OCI-M1 (cell line): Measurements from ENCODE around the gene ARG2.
A peak's percentile ranks its signal among the peaks of the same experiment; 100 is the strongest.

Experiments used
- DNase-seq: peaks from one replicate; lab custom pipeline; 2025; lab: John Stamatoyannopoulos, UW

ARG2 gene

GRCh38 chr14:67619446-67620216 lies at the start of gene ARG2:
TSS of gene ARG2 (plus strand) at chr14:67619920. CDS start at chr14:67619978, 58 bp downstream.
- DNase-seq, result peak; percentile 94

GRCh38 chr14:67570453-67570852 lies 49.3 kb upstream of the ARG2 start:
- no peak for DNase-seq

- DNase-seq, result peak; percentile 62
Measured at GRCh38 chr14:67571275-67571990, 48.3 kb upstream of the ARG2 start.

- DNase-seq, result no peak
Measured at GRCh38 chr14:67571991-67572323, 47.8 kb upstream of the ARG2 start.

GRCh38 chr14:67572608-67573007 lies 47.1 kb upstream of the ARG2 start:
- no peak for DNase-seq

- no peak for DNase-seq
Measured at GRCh38 chr14:67573228-67574010, 46.3 kb upstream of the ARG2 start.

- DNase-seq, result no peak
Measured at GRCh38 chr14:67574156-67574555, 45.6 kb upstream of the ARG2 start.

- no peak for DNase-seq
Measured at GRCh38 chr14:67574806-67575205, 44.9 kb upstream of the ARG2 start.

GRCh38 chr14:67575684-67576083 lies 44.0 kb upstream of the ARG2 start:
- peak; percentile 19 for DNase-seq

GRCh38 chr14:67576216-67576955 lies 43.3 kb upstream of the ARG2 start:
- no peak for DNase-seq

- no peak for DNase-seq
Measured at GRCh38 chr14:67577181-67577808, 42.4 kb upstream of the ARG2 start.

GRCh38 chr14:67577909-67578749 lies 41.6 kb upstream of the ARG2 start:
- no peak for DNase-seq

- no peak for DNase-seq
Measured at GRCh38 chr14:67579040-67579439, 40.7 kb upstream of the ARG2 start.

GRCh38 chr14:67579636-67580035 lies 40.1 kb upstream of the ARG2 start:
- no peak for DNase-seq

GRCh38 chr14:67580336-67581171 lies 39.2 kb upstream of the ARG2 start:
- DNase-seq, result no peak

- no peak for DNase-seq
Measured at GRCh38 chr14:67581643-67582042, 38.1 kb upstream of the ARG2 start.

GRCh38 chr14:67582061-67582460 lies 37.7 kb upstream of the ARG2 start:
- no peak for DNase-seq

- peak; percentile 70 for DNase-seq
Measured at GRCh38 chr14:67583711-67584644, 35.7 kb upstream of the ARG2 start.

GRCh38 chr14:67584978-67585377 lies 34.7 kb upstream of the ARG2 start:
- DNase-seq, result no peak
